ENCODE measurements around the gene TXN2.
"Not testable (repeated sequence)": the region's sequence is repeated elsewhere in the genome, so short reads cannot be mapped to it uniquely, and the experiment has no call there.

The TXN2 gene

DNA sequence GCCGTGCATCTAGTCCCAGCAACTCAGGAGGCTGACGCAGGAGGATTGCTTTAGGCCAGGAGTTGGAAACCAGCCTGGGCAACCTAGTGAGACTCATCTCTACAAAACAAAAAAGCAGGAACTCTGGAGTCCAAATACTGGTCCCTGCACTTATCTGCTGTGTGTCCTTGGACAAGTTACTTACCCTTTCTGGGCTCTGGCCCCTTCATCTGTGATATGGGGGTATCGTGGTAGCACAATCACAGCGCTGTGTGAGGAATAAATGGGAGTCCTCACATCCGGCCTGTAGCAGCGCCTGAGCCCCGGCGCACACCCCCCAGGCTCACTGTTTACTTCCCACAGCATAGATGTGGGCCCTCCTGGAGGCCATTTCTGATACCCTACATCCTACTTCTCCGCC is 49.5 kb downstream of the TXN2 start:
- DNase-seq (ENCODE audit: low read depth), result no peak

DNA sequence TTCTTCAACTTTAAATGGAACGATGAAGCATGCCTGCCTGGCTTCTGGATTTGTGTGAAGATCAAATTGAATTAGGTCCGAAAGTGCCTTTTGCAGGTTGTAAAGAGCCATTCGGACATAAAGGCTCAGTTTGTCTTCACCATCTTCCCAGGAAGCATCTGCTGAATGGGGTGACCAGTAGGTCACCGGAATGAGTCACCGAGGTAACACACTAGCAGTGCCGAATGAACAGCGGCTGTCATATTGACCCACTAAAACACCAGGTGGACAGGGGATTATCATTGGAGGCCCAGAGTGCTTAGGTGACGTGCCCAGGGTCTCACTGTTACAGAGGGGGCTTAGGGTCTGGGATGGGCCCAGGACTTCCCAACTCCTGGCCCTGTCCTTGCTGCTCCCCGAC is 50.6 kb downstream of the TXN2 start:
- DNase-seq (ENCODE audit: low read depth), result no peak

DNA sequence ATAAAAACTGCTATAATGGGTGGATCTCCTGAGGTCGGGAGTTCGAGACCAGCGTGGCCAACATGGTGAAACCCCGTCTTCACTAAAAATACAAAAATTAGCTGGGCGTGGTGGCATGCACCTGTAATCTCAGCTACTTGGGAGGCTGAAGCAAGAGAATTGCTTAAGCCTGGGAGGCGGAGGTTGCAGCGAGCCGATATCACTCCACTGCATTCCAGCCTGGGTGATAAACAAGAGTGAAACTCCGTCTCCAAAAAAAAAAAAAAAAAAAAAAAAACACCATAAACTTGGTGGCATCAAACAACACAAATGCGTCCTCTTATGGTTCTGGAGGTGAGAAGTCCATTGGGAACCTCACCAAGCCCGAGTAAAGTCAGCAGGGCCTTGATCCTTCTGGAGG is 53.5 kb downstream of the TXN2 start:
- DNase-seq (ENCODE audit: low read depth), result not testable (repeated sequence)

DNA sequence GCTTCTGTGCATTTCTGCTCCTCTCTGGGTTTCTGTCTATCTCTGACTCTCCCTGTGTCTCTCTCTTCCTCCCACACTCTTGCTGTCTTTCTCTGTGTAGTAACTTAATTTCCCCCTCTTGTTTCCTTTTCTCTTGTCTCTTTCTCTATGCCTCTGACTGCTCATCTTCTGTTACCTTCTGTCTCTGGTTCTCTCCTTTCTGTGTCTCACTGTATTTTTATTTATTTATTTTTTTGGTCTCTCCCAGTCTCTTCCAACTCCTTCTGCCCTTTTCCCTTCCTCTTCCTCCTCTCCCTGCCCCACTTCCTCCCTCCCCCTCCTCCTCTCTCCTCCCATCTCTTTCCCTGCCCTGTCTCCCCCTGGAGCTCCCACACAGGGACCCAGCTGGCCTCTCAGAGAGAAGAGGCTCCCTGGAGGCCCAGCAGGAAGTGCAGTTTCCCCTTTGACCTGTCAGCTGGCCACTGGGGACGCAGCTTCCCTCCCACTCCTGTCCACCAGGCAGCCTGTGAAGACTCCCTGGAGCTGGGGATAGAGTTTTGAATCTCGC is 55.4 kb downstream of the TXN2 start:
- no peak for DNase-seq (ENCODE audit: low read depth)

DNA sequence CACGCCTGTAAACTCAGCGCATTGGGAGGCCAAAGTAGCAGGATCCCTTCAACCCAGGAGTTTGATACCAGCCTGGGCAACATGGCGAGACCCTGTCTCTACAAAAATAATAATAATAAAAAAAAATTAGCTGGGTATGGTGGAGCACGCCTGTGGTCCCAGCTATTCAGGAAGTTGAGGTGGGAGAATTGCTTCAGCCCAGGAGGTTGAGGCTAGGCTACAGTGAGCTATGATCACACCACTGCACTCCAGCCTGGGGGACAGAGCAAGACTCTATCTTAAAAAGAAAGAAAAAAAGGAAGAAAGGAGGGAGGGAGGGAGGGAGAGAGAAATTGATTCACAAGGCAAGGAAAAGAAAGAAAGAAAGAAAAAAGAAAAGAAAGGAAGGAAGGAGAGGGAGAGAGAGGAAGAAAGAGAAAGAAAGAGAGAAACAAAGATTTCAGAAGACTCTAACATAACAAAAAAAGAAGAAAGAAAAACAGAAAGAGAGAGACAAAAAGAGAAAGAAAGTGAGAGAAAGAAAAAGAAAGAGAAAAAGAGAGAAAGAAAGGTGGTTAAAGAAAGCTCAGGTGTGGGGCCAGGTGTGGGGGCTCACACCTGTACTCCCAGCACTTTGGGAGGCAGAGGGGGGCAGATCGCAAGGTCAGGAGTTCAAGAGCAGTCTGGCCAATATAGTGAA is 56.4 kb downstream of the TXN2 start:
- no peak for DNase-seq (ENCODE audit: low read depth)

DNA sequence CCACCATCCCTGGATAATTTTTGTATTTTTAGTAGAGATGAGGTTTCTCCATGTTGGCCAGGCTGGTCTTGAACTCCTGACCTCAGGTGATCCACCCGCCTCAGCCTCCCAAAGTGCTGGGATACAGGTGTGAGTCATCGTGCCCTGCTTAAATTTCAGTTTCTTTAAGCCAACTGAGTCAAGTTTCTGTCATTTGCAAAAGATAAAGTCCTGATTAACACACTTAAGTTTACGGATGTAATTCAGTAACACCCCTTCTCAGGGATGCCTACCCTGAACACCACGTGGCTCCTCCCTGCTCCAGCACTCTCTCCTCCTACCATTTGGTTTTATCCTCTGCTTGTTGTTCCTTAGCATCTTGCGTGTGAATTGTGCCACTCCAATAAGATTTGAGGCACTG is 57.0 kb downstream of the TXN2 start:
- not testable (repeated sequence) for DNase-seq (ENCODE audit: low read depth)

DNA sequence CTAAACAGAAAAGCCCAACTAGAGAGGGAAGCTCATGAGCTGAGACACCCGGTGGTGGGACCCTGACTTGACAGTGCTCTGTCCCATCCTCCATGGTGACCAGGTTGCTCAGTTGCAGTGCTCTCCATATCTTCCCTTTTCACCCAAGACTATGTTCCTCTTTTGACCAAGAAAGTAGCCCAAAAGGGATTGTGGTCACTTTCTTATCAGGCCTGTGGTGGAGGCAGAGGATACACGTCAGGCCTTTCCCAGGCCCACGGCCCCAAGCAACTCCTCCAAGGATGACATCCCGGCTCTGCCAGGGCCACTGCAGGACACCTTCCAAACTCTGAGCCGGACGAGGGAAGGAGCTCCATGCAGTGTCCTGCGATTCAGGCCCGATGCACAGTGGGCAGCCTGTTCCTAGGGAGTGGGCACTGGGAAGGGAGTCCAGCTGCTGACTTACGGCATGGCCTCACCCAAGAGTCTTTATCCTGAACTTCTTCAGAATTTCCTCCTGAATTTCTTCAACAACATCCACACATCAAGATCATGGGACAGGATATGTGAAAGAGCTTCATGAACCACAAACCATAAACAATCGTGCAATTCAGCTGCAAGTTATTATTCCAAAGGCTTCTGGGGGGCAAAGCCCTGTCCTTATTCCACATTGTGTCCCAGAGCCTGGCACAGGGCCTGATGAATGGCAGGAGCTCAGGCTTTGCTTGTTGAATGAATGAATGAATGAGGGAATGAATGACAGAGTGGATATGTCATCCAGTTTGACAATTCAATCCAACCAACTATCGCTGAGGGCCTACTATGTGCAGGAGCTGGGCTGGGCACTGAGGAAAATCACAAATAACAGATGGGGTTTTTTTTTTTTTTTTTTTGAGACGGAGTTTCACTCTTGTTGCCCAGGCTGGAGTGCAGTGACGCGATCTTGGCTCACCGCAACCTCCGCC is 57.7 kb downstream of the TXN2 start:
- DNase-seq (ENCODE audit: low read depth), result no peak

DNA sequence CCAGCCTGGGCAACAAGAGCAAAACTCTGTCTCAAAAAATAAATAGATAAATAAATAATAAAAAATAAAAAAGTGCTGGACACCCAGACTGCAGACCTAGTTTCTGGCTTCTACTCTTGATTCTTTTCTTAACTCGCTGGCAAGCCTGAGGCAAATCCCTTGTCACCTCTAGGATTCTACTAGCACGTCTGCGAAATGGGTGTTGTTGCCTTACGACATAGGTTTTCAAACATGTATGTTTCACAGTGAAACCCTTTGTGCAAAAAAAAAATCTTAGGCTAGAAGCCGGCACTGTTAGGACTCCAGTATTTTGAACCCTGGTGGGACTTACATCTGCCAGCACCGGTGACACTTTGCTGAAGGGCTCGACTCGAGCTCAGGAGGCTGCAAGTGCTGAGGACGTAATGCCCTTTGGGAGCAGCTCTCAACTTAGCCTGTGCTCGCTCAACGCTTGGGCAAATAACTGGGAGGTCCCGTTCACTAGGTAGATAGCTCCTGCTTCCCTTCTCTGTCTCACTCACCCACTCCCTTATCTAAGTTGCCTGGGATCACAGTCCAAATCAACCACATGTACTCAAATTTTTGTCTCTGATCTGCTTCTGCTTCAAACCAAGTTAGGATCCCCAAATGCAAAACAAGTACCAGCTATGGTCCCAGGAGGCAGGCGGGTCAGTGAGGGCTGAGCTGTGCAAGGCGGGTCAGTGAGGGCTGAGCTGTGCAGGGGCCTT is 59.0 kb downstream of the TXN2 start:
- no peak for DNase-seq (ENCODE audit: low read depth)

DNA sequence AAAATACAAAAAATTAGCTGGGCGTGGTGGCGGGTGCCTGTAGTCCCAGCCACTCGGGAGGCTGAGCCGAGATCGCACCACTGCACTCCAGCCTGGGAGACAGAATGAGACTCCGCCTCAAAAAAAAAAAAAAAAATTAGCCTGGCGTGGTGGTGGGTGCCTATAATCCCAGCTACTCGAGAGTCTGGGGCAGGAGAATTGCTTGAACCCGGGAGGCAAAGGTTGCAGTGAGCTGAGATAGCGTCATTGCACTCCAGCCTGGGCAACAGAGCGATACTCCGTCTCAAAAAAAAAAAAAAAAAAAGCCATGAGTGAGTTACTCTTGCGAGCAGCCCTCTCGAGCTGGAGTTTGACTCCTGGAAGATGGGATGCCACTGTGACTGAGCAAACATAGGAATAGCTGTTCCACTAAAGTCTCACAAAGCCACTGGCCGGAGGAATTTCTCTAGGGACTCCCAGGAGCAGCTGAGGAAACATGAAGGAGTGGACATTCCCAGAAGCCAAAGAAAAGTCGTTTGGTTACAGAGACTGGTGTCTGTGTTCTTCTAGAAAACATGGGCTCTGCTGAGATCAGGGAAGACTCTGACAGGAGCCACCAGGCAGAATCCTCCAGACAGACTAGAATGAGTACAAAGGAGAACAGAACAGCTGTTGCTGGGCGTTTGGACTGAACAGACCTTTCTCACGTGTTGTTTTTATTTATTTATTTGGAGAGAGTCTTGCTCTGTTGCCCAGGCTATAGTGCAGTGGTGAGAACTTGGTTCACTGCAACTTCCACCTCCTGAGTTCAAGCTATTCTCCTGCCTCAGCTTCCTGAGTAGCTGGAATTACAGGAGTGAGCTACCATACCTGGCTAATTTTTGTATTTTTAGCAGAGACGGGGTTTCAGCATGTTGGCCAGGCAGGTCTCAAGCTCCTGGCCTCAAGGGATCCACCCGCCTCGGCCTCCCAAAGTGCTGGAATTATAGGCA is 61.2 kb downstream of the TXN2 start:
- no peak for DNase-seq (ENCODE audit: low read depth)

DNA sequence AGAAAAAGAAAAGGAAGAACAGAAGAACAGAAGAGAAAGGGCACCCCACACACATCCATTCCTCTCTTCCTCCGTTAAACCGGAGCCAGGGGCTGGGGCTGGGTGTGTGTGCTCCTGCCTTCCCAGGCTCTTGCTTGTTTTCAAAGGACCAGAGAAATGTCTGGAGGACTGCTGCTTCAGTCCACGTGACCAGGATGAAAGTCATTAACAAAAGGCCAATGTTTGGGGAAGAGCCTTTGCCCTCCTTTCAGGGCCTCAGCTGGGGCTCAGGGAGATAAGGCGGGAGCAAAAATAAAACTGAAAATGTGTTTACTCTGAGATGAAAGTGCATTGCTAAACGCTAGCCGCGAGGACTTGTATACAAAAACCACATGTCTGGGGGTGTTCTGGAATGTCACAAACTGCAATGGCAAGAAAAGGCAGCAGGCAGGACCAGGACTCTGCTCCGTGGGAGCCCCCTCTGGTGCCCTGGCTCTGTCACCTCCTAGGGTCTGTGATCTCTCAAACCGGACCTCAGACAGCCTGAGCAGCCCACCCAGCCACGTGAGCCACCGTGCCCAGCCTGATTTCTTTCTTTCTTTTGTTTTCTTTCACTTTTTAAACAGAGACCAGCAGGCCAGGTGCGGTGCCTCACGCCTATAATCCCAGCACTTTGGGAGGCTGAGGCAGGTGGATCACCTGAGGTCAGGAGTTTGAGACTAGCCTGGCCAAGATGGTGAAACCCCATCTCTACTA is 62.1 kb downstream of the TXN2 start:
- DNase-seq (ENCODE audit: low read depth), result no peak

DNA sequence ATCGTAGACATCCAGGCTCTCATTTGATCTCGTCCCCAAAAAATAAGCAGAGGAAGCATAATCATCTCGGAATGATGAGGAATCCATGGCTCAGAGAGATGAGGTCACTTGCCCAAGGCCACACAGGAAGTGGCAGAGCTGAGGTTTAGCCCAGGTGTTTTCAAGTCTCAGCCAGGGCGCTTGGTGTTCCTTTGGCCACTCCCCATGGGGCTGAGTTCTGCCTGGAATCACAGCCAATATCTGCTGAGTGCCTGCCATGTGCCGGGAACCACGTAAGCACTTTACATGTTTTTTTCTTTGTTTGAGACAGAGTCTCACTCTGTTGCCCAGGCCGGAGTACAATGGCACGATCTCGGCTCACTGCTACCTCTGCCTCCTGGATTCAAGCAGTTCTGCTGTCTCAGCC is 64.2 kb downstream of the TXN2 start:
- no peak for DNase-seq (ENCODE audit: low read depth)

All from activated T-helper 1 cell treated with Interleukin-2 at 50 U/mL for 16 hours (primary cell).